Activated naive CD4-positive, alpha-beta T cell treated with anti-CD3 and anti-CD28 coated beads, Interleukin-2, amount 50 U/mL, for 72 hours (primary cell): Measurements from ENCODE around the gene GRK5. TPM values are rescaled to one million over a fixed set of nuclear protein-coding genes. Genes with fewer than 3 reads are reported as not detected.

Source experiments
- ATAC-seq, 2 donors: fragments of 150-1000 bp; cut with Tn5 transposase; 2 replicates each; pipeline ENCODE4 v1.10.0; 2021; ENCODE audit warnings: mild to moderate bottlenecking in 2 of 2, moderate library complexity in 2 of 2
- DNase-seq, 2 donors: peaks; one replicate each; pipeline ENCODE4 v3.0.0; 2021 to 2022; ENCODE audit warnings: low spot score in 2 of 2
- H3K27ac Mint-ChIP-seq, 2 donors: one replicate each; pipeline ENCODE4 v1.8.0; 2022; ENCODE audit warnings: mild to moderate bottlenecking in 2 of 2, mixed read lengths in 2 of 2
- H3K36me3 Mint-ChIP-seq, 2 donors: one replicate each; pipeline ENCODE4 v1.8.0; 2022; ENCODE audit warnings: mixed read lengths in 2 of 2
- H3K9me3 Mint-ChIP-seq, 2 donors: one replicate each; pipeline ENCODE4 v1.8.0; 2022; ENCODE audit warnings: mixed read lengths in 2 of 2
- total RNA-seq, 2 donors: library from RNA; stranded (reverse); gene quantifications; one replicate each; pipeline ENCODE4 v1.2.3, GENCODE V29; 2022

GRK5 gene
- total RNA-seq, 2 donors from 2014 or later, result 21.2 to 34.5 TPM

- ATAC-seq (peak; percentile 69 to 97), DNase-seq (no peak)
- peaks cover 0 to 5% of the 10 kb centered on the region in 2 donors for H3K9me3 Mint-ChIP-seq
- H3K36me3 Mint-ChIP-seq, result no peaks in the 10 kb centered on the region
- H3K27ac Mint-ChIP-seq, result peak overlapping the region; percentile 36 to 44
Measured at GRCh38 chr10:119478111-119478802, 270.9 kb downstream of the GRK5 start.

- DNase-seq (no peak), ATAC-seq (peak; percentile 30 to 53)
- H3K36me3 Mint-ChIP-seq, result no peaks in the 10 kb centered on the region
Measured at GRCh38 chr10:119478811-119479341, 271.5 kb downstream of the GRK5 start.

GRCh38 chr10:119479532-119479931, 272.2 kb downstream of the GRK5 start:
- H3K27ac Mint-ChIP-seq, result peak overlapping the region in 1 of 2 donors; percentile 44

More at GRCh38 chr10:119478811-119479341, 271.5 kb downstream of the GRK5 start:
- H3K27ac Mint-ChIP-seq, result peak overlapping the region; percentile 36 to 44
- peaks cover 0 to 3% of the 10 kb centered on the region in 2 donors for H3K9me3 Mint-ChIP-seq

GRCh38 chr10:119480667-119481066, 273.3 kb downstream of the GRK5 start:
- ATAC-seq, result no peak
- no peaks in the 10 kb centered on the region for H3K36me3 Mint-ChIP-seq
- DNase-seq, result no peak
- no peak overlapping the region for H3K27ac Mint-ChIP-seq
- H3K9me3 Mint-ChIP-seq, result no peaks in the 10 kb centered on the region

More at GRCh38 chr10:119479532-119479931, 272.2 kb downstream of the GRK5 start:
- DNase-seq (no peak), ATAC-seq (peak in 1 of 2 donors; percentile 6)
- no peaks in the 10 kb centered on the region for H3K36me3 Mint-ChIP-seq
- H3K9me3 Mint-ChIP-seq, result no peaks in the 10 kb centered on the region

- ATAC-seq (no peak), DNase-seq (no peak)
- Mint-ChIP-seq H3K27ac (no peak overlapping the region), H3K36me3 (no peaks in the 10 kb centered on the region), H3K9me3 (no peaks in the 10 kb centered on the region)
Measured at GRCh38 chr10:119481781-119482426, 274.5 kb downstream of the GRK5 start.

GRCh38 chr10:119483001-119483400, 275.6 kb downstream of the GRK5 start:
- no peaks in the 10 kb centered on the region for H3K36me3 Mint-ChIP-seq
- no peak for DNase-seq
- no peaks in the 10 kb centered on the region for H3K9me3 Mint-ChIP-seq
- no peak for ATAC-seq
- H3K27ac Mint-ChIP-seq, result no peak overlapping the region

GRCh38 chr10:119483839-119484238, 276.5 kb downstream of the GRK5 start:
- no peak overlapping the region for H3K27ac Mint-ChIP-seq
- no peaks in the 10 kb centered on the region for H3K36me3 Mint-ChIP-seq
- H3K9me3 Mint-ChIP-seq, result no peaks in the 10 kb centered on the region
- ATAC-seq (no peak), DNase-seq (no peak)

- ATAC-seq (no peak), DNase-seq (no peak)
- no peaks in the 10 kb centered on the region for H3K9me3 Mint-ChIP-seq
- no peaks in the 10 kb centered on the region for H3K36me3 Mint-ChIP-seq
- H3K27ac Mint-ChIP-seq, result peak overlapping the region; percentile 67 to 86
Measured at GRCh38 chr10:119488675-119489074, 281.3 kb downstream of the GRK5 start.

GRCh38 chr10:119489991-119490326, 282.6 kb downstream of the GRK5 start:
- no peaks in the 10 kb centered on the region for H3K9me3 Mint-ChIP-seq
- no peaks in the 10 kb centered on the region for H3K36me3 Mint-ChIP-seq
- no peak for ATAC-seq
- H3K27ac Mint-ChIP-seq, result peak overlapping the region; percentile 82 to 86
- DNase-seq, result no peak

GRCh38 chr10:119491966-119492757, 284.8 kb downstream of the GRK5 start:
- DNase-seq (no peak), ATAC-seq (no peak)
- Mint-ChIP-seq H3K9me3 (no peaks in the 10 kb centered on the region), H3K27ac (no peak overlapping the region), H3K36me3 (no peaks in the 10 kb centered on the region)

- peak overlapping the region; percentile 20 to 96 for H3K27ac Mint-ChIP-seq
Measured at GRCh38 chr10:119493155-119493554, 285.8 kb downstream of the GRK5 start.

GRCh38 chr10:119494236-119495020, 287.1 kb downstream of the GRK5 start:
- no peak for DNase-seq
- Mint-ChIP-seq H3K27ac (peak overlapping the region in 1 of 2 donors; percentile 55), H3K9me3 (no peaks in the 10 kb centered on the region), H3K36me3 (peaks cover 18 to 19% of the 10 kb centered on the region in 2 donors)
- ATAC-seq, result no peak

More at GRCh38 chr10:119493155-119493554, 285.8 kb downstream of the GRK5 start:
- no peak for ATAC-seq
- Mint-ChIP-seq H3K9me3 (no peaks in the 10 kb centered on the region), H3K36me3 (peaks cover 5 to 7% of the 10 kb centered on the region in 2 donors)
- no peak for DNase-seq

- Mint-ChIP-seq H3K27ac (peak overlapping the region; percentile 24 to 99), H3K36me3 (peaks cover 20 to 26% of the 10 kb centered on the region in 2 donors), H3K9me3 (no peaks in the 10 kb centered on the region)
- DNase-seq (no peak), ATAC-seq (no peak)
Measured at GRCh38 chr10:119495021-119495505, 287.7 kb downstream of the GRK5 start.

GRCh38 chr10:119495545-119495944, 288.2 kb downstream of the GRK5 start:
- Mint-ChIP-seq H3K9me3 (no peaks in the 10 kb centered on the region), H3K36me3 (peaks cover 20 to 29% of the 10 kb centered on the region in 2 donors), H3K27ac (peak overlapping the region in 1 of 2 donors; percentile 99)
- ATAC-seq (no peak), DNase-seq (no peak)

GRCh38 chr10:119496273-119496672, 288.9 kb downstream of the GRK5 start:
- H3K9me3 Mint-ChIP-seq, result no peaks in the 10 kb centered on the region
- peak; percentile 68 to 94 for DNase-seq
- peak overlapping the region; percentile 77 to 99 for H3K27ac Mint-ChIP-seq
- ATAC-seq, result peak; percentile 79 to 91
- peaks cover 20 to 29% of the 10 kb centered on the region in 2 donors for H3K36me3 Mint-ChIP-seq

- peak overlapping the region; percentile 72 to 99 for H3K27ac Mint-ChIP-seq
- no peak for ATAC-seq
Measured at GRCh38 chr10:119497243-119497642, 289.9 kb downstream of the GRK5 start.

More at GRCh38 chr10:119497243-119497642, 289.9 kb downstream of the GRK5 start:
- H3K9me3 Mint-ChIP-seq, result no peaks in the 10 kb centered on the region
- DNase-seq, result no peak
- H3K36me3 Mint-ChIP-seq, result peaks cover 20 to 35% of the 10 kb centered on the region in 2 donors
